Activated T-helper 1 cell treated with Interleukin-2 at 50 U/mL for 16 hours (primary cell): ENCODE data around the gene PTPRE.

Experiments used
- DNase-seq: peaks from one replicate; pipeline ENCODE4 v3.0.0-alpha.2; 2020; ENCODE audit warnings: low read depth

Gene PTPRE

GRCh38 chr10:128026615-128027300, 119.9 kb downstream of the PTPRE start:
- no peak for DNase-seq

GRCh38 chr10:128027306-128027705, 120.4 kb downstream of the PTPRE start:
- DNase-seq, result no peak

GRCh38 chr10:128027822-128028507, 121.1 kb downstream of the PTPRE start:
- no peak for DNase-seq

DNA sequence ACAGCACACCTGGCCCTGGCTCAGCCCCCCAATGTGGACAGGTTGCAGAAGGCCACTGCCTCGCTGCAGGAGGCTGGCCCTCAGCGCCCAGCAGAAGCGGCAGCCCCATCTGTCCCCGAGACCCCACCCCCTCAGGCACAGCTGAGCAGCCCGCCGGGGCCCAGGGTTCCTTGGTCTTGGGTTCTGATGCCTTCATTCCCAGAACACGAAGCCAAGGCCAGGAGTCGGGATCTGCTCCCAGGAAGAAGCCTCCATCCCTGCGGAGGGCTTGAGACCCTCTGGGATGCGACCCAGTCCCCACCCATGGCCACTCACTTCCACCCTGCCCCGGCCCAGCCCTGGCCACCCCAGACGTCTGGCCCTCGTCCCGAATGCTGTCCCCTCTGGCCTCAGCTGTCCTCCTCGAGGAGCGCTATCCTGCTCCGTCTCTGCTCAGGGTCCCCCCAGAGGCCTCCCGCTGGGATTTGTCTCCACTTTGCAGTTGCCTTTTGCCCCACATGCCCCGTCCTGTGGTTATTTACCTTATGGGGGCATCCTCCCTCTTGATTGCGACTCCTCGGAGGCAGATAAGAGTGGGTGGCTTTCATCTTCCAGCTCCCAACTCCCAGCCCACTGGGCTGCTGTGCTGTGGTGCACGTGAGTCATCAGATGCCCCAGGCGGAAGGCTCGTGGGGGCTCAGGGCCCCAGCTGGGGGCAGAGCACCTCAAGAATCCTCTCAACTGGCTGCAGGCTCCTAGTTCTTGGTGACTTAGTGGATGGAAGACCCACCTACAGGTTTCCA, 121.8 kb downstream of the PTPRE start:
- DNase-seq, result no peak

DNA sequence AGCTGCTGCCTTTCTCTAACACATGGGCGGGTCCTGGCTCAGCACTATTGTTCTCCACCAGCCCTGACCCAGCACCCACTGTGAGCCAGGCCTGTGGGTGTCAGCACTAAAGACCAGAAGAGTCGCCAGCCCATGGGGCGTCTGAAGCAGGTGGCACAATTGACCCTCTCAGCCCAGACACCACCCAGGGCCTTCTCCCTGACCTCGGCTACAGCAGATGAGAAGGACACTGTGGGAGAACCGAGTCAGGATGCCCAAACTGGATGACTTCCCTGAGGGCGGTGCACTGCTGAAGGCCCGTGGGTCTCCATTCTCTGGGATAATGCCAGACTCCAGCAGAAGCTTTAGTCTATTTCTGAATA, 122.4 kb downstream of the PTPRE start:
- no peak for DNase-seq

GRCh38 chr10:128029731-128030369, 122.9 kb downstream of the PTPRE start:
- DNase-seq, result no peak

DNA sequence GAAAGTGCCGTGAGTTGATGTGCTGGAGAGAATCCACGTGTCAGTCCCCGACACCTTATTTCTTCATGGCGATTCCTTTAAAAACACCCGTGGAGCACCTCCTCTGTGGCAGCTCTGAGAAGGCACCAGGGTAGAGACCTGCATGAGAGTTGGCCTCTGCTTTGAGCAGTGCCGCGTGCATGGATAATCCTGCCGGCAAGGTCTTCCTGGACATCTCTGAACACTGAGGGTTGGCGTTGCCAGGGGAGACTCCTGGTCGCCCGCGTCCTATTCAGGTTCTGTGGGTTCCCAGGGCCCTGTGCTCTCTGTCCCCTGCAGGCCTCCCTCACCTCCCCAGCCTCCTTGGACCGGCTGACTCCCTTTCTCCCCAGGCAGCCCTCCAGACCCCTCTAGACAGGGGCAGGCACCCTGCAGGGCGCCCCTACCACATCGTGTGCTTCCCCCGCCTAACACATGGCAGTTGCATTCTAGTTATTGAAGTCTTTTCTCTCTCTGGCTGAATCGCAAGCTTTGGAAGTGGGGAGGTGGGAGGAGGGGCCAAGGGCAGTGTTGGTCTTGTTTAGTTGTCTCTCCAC, 123.7 kb downstream of the PTPRE start:
- DNase-seq, result no peak

- DNase-seq, result no peak
These were observed 124.3 kb downstream of the PTPRE start for GRCh38 chr10:128031216-128031615.

GRCh38 chr10:128032466-128032865, 125.6 kb downstream of the PTPRE start:
- DNase-seq, result no peak

- peak; percentile 18 for DNase-seq
These were observed 128.7 kb downstream of the PTPRE start for GRCh38 chr10:128035557-128035973.

GRCh38 chr10:128036011-128036615, 129.2 kb downstream of the PTPRE start:
- DNase-seq, result no peak

GRCh38 chr10:128036746-128037543, 130.0 kb downstream of the PTPRE start:
- DNase-seq, result no peak

DNA sequence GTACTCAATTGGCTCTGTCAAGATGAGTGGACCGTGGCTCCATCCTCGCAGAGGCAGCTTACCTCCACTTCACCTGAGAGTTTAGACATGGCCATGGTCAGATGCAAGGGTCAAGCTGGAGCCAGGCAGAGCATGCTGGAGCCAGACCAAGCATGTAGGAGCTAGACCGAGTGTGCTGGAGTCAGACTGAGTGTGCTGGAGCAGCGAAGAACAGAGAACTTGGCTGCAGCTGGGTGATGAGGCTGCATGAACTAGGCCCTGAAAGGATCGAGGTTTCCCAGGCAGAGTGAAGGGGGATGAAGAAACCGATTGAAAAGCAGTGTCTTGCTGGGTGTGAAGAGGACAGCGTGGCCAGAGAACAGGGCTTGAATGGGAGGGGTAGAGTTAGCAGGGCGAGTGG, 133.2 kb downstream of the PTPRE start:
- no peak for DNase-seq

DNA sequence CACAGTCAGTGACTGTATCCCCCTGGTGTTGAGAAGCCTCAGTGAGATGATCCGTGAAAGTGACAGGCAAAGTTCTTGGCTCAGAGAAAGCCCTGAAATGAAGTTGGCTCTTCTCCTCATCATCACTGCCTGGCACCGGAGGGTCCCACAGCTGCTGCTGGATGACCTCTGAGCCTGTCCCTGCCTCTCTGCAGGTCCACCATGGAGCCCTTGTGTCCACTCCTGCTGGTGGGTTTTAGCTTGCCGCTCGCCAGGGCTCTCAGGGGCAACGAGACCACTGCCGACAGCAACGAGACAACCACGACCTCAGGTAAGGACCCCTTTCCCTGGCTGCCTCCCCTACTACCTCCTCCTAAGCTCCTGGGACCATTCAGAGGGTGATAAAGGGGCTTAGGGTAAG, 133.8 kb downstream of the PTPRE start:
- no peak for DNase-seq

GRCh38 chr10:128042131-128042610, 135.3 kb downstream of the PTPRE start:
- no peak for DNase-seq

- no peak for DNase-seq
These were observed 136.5 kb downstream of the PTPRE start for GRCh38 chr10:128043259-128044045.

DNA sequence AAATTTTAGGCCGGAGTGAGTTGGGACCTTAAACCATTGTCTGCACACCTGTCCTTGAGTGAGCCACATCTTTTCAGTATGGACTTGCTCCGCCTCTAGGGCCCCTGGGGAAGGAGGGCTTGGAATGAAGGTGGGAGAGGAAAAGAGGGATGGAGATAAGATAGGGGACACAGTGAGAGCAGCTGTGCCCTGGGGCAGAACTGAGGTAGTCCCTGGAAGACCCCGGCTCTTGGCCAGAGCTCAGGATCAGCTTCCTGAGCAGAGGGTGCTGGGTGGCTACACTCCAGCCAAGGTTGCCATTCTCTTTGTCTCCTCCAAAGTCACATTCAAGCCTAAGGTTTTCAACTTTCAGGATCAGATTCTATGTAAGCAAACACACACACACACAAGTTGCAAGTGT, 137.3 kb downstream of the PTPRE start:
- no peak for DNase-seq

GRCh38 chr10:128044961-128045832, 138.3 kb downstream of the PTPRE start:
- no peak for DNase-seq

DNA sequence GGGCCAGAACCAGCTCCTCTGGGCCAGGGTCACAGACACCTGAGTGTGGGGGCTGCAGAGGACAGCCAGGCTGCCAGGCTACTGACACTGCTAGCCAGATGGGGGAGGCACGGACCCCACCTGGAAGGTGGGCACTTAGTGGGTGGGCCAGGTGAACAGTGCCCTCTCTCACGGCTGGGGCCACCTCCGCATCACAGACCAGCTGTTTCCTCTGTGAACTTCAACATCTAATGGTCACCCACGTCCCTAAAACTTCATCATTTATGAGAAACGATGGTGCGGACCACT, 138.9 kb downstream of the PTPRE start:
- DNase-seq, result no peak
